ENCODE results near the gene ZBED2.

- TF ChIP-seq EZH2phosphoT487 (IDR thresholded peaks at IDR 0.05; ENCODE audit: low read depth, severe bottlenecking, unreplicated experiment): no peak
- TF ChIP-seq, protein P1, sequence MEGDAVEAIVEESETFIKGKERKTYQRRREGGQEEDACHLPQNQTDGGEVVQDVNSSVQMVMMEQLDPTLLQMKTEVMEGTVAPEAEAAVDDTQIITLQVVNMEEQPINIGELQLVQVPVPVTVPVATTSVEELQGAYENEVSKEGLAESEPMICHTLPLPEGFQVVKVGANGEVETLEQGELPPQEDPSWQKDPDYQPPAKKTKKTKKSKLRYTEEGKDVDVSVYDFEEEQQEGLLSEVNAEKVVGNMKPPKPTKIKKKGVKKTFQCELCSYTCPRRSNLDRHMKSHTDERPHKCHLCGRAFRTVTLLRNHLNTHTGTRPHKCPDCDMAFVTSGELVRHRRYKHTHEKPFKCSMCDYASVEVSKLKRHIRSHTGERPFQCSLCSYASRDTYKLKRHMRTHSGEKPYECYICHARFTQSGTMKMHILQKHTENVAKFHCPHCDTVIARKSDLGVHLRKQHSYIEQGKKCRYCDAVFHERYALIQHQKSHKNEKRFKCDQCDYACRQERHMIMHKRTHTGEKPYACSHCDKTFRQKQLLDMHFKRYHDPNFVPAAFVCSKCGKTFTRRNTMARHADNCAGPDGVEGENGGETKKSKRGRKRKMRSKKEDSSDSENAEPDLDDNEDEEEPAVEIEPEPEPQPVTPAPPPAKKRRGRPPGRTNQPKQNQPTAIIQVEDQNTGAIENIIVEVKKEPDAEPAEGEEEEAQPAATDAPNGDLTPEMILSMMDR (IDR thresholded peaks at IDR 0.05; ENCODE audit: poor library complexity): no peak
- TF ChIP-seq EZH2 (IDR thresholded peaks at IDR 0.05; ENCODE audit: borderline replicate concordance): no peak
Measured at GRCh38 chr3:111577113-111577512, 18.0 kb downstream of the ZBED2 start.
